HCT116 (cell line): Measurements from ENCODE around the gene AIF1. TPM values are rescaled to one million over a fixed set of nuclear protein-coding genes. Genes with fewer than 3 reads are reported as not detected.

Experiments used
- ATAC-seq: fragments of 200-7000 bp; cut with Tn5 transposase; 2 replicates; pipeline ENCODE4 v1.9.1; 2020; ENCODE audit warnings: mild to moderate bottlenecking, moderate library complexity
- BruUV-seq: library from RNA; stranded (reverse); fragments of 400-500 nt; replicated peaks from 2 replicates; lab custom pipeline; 2021; lab: Mats Ljungman, UMichigan
- CTCF ChIA-PET: fragments of 300-600 bp; sonication (Branson Sonifier 250); formaldehyde crosslinking; loops from one replicate; lab custom pipeline; 2021; ENCODE audit warnings: antibody characterized with exemption; lab: Charles Lee
- POLR2A ChIA-PET: fragments of 300-600, 350-600 bp; sonication (Branson Sonifier 250); formaldehyde crosslinking; loops from one replicate; lab custom pipeline; 2021; ENCODE audit warnings: antibody characterized with exemption; lab: Charles Lee
- RAD21 ChIA-PET, 2 experiments: fragments of 300-600 bp; sonication (Branson Sonifier 250); formaldehyde crosslinking; loops; one replicate each; lab custom pipeline; 2023; ENCODE audit warnings: low total read pairs in 2 of 2; ENCODE audit not compliant: uncharacterized antibody in 2 of 2, unreplicated experiment in 2 of 2, low non-redundant PET in 1 of 2; lab: Charles Lee
- DNase-seq: peaks from one replicate; pipeline ENCODE4 v3.0.0-alpha.2; 2010; ENCODE audit warnings: low read depth, low spot score
- H2AFZ ChIP-seq: fragments of 200-600 bp; shearing (Covaris generic), sonication (generic); 2 replicates; pipeline ENCODE4 v1.6.1; 2017; ENCODE audit warnings: low read depth, mixed run types, mixed read lengths, antibody characterized with exemption, low read length; ENCODE audit not compliant: poor library complexity, severe bottlenecking
- H3K27ac ChIP-seq: 2 replicates; pipeline ENCODE4 v1.5.1; 2012; ENCODE audit warnings: low read depth, low read length
- H3K27me3 ChIP-seq: fragments of 200-600 bp; sonication (generic); 2 replicates; pipeline ENCODE4 v1.6.1; 2016; ENCODE audit warnings: mixed run types, low read length, mixed read lengths; ENCODE audit not compliant: insufficient read depth
- H3K36me3 ChIP-seq, 2 experiments: fragments of 200-500 bp in 1 of 2; fragments of 200-600 bp in 1 of 2; sonication (Bioruptor generic) in 1 of 2; sonication (generic) in 1 of 2; 2 replicates each; pipeline versions ENCODE4 v1.5.1 to v1.6.1; 2014 to 2016; ENCODE audit warnings: low read length in 2 of 2, inconsistent platforms in 1 of 2, mixed read lengths in 1 of 2, mixed run types in 1 of 2; ENCODE audit not compliant: insufficient read depth in 2 of 2, control insufficient read depth in 1 of 2
- H3K4me1 ChIP-seq, 2 experiments: fragments of 200-600 bp in 1 of 2; sonication (generic) in 1 of 2; 2 replicates each; pipeline versions ENCODE4 v1.5.1 to v1.6.1; 2012 to 2017; ENCODE audit warnings: low read length in 2 of 2, inconsistent platforms in 1 of 2, mild to moderate bottlenecking in 1 of 2, mixed read lengths in 1 of 2, mixed run types in 1 of 2, moderate library complexity in 1 of 2; ENCODE audit not compliant: insufficient read depth in 2 of 2, control insufficient read depth in 1 of 2
- H3K4me2 ChIP-seq: fragments of 200-600 bp; sonication (generic); 2 replicates; pipeline ENCODE4 v1.6.1; 2017; ENCODE audit warnings: mixed run types, low read length, mixed read lengths
- H3K4me3 ChIP-seq, 2 experiments: fragments of 200-600 bp in 1 of 2; sonication (generic) in 1 of 2; replicated peaks in 1 of 2; 2 replicates each; pipeline ENCODE4 v1.5.1; 2011 to 2016; ENCODE audit warnings: low read length in 2 of 2, control low read depth in 1 of 2, low read depth in 1 of 2, mild to moderate bottlenecking in 1 of 2, mixed read lengths in 1 of 2, mixed run types in 1 of 2
- H3K79me2 ChIP-seq: fragments of 200-600 bp; sonication (generic); 2 replicates; pipeline ENCODE4 v1.6.1; 2017; ENCODE audit warnings: mild to moderate bottlenecking, mixed run types, low read length, moderate library complexity, mixed read lengths; ENCODE audit not compliant: insufficient read depth
- H3K9ac ChIP-seq: fragments of 200-600 bp; sonication (generic); 2 replicates; pipeline ENCODE4 v1.6.1; 2016; ENCODE audit warnings: low read length, mixed read lengths
- H3K9me2 ChIP-seq: fragments of 200-600 bp; sonication (generic), shearing (Covaris generic); 2 replicates; pipeline ENCODE4 v1.6.1; 2017; ENCODE audit warnings: mixed run types, mild to moderate bottlenecking, moderate library complexity; ENCODE audit not compliant: insufficient read depth
- H3K9me3 ChIP-seq, 2 experiments: fragments of 200-500 bp in 1 of 2; fragments of 200-600 bp in 1 of 2; sonication (Bioruptor generic) in 1 of 2; sonication (generic) in 1 of 2; 2 replicates each; pipeline ENCODE4 v1.6.1; 2014 to 2017; ENCODE audit warnings: low read length in 2 of 2, mixed read lengths in 2 of 2, inconsistent platforms in 1 of 2, low read depth in 1 of 2, mild to moderate bottlenecking in 1 of 2, mixed run types in 1 of 2, moderate library complexity in 1 of 2; ENCODE audit not compliant: control insufficient read depth in 1 of 2, insufficient read depth in 1 of 2
- H4K20me1 ChIP-seq: fragments of 200-600 bp; sonication (generic), shearing (Covaris generic); 2 replicates; pipeline ENCODE4 v1.6.1; 2017; ENCODE audit warnings: mixed run types, mild to moderate bottlenecking, moderate library complexity; ENCODE audit not compliant: insufficient read depth
- CBX3 ChIP-seq: IDR thresholded peaks from 2 replicates; pipeline ENCODE4 v1.6.1; 2012; ENCODE audit warnings: low read depth
- CTCF ChIP-seq, 3 experiments: fragments of 200-600 bp in 1 of 3; sonication (generic) in 1 of 3; IDR thresholded peaks in 2 of 3; conservative IDR thresholded peaks in 1 of 3; 2 replicates each; pipeline ENCODE4 v1.5.1; 2012 to 2017; ENCODE audit warnings: low read depth in 2 of 3, low read length in 2 of 3, antibody characterized with exemption in 1 of 3, borderline replicate concordance in 1 of 3, control low read depth in 1 of 3, mild to moderate bottlenecking in 1 of 3, mixed read lengths in 1 of 3, mixed run types in 1 of 3, moderate library complexity in 1 of 3; ENCODE audit not compliant: insufficient read depth in 1 of 3
- EGR1 ChIP-seq: IDR thresholded peaks from 2 replicates; pipeline ENCODE4 v1.6.1; 2012; ENCODE audit warnings: low read depth
- ELF1 ChIP-seq: IDR thresholded peaks from 2 replicates; pipeline ENCODE4 v1.6.1; 2012; ENCODE audit warnings: low read depth, borderline replicate concordance
- EZH2 ChIP-seq: fragments of 200-600 bp; sonication (generic); IDR thresholded peaks from 2 replicates; pipeline ENCODE4 v1.6.1; 2017; ENCODE audit warnings: antibody characterized with exemption, mixed run types
- EZH2phosphoT487 ChIP-seq: fragments of 200-600 bp; IDR thresholded peaks from 2 replicates; pipeline ENCODE4 v1.6.1; 2018; ENCODE audit warnings: antibody characterized with exemption, borderline replicate concordance
- FOSL1 ChIP-seq: IDR thresholded peaks from 2 replicates; pipeline ENCODE4 v1.6.1; 2012; ENCODE audit warnings: low read depth
- JUND ChIP-seq: IDR thresholded peaks from 2 replicates; pipeline ENCODE4 v1.6.1; 2012
- POLR2A ChIP-seq: IDR thresholded peaks from 2 replicates; pipeline ENCODE4 v1.7.0; 2011; ENCODE audit warnings: borderline replicate concordance; ENCODE audit not compliant: insufficient read depth, insufficient read length; ENCODE audit errors: extremely low read depth
- POLR2AphosphoS5 ChIP-seq: IDR thresholded peaks from 2 replicates; pipeline ENCODE4 v1.6.1; 2011; ENCODE audit warnings: mild to moderate bottlenecking, low read depth, low read length, moderate library complexity
- RAD21 ChIP-seq: IDR thresholded peaks from 2 replicates; pipeline ENCODE4 v1.6.1; 2012; ENCODE audit warnings: low read depth, mild to moderate bottlenecking
- REST ChIP-seq: IDR thresholded peaks from 2 replicates; pipeline ENCODE4 v1.6.1; 2012; ENCODE audit warnings: low read depth
- SIN3A ChIP-seq: IDR thresholded peaks from 2 replicates; pipeline ENCODE4 v1.6.1; 2012; ENCODE audit warnings: low read depth
- SP1 ChIP-seq: IDR thresholded peaks from 2 replicates; pipeline ENCODE4 v1.6.1; 2012; ENCODE audit warnings: low read depth
- TCF7L2 ChIP-seq: IDR thresholded peaks from 2 replicates; pipeline ENCODE4 v1.7.0; 2011; ENCODE audit warnings: borderline replicate concordance, inconsistent platforms; ENCODE audit not compliant: insufficient read depth, insufficient read length; ENCODE audit errors: extremely low read depth
- YY1 ChIP-seq: IDR thresholded peaks from 2 replicates; pipeline ENCODE4 v1.6.1; 2011; ENCODE audit warnings: low read length, low read depth, moderate library complexity, mild to moderate bottlenecking; ENCODE audit not compliant: insufficient replicate concordance; ENCODE audit errors: extremely low read depth
- ZFX ChIP-seq: fragments of 450-650 bp; IDR thresholded peaks from 2 replicates; pipeline ENCODE4 v1.6.1; 2017
- intact Hi-C: fragments of 100-400 bp; cut with micrococcal nuclease; formaldehyde crosslinking; loops from 2 replicates; pipeline ENCODE4 v1.10.0; 2022
- total RNA-seq: library from RNA; stranded (reverse); gene quantifications from one replicate; pipeline ENCODE4 v1.2.1, GENCODE V29; 2021; ENCODE audit not compliant: unreplicated experiment
- TF ChIP-seq, protein P1 (sequence below): IDR thresholded peaks from 2 replicates; pipeline ENCODE4 v1.6.1; 2012
- TF ChIP-seq, protein P2 (sequence below): IDR thresholded peaks from 2 replicates; pipeline ENCODE4 v1.6.1; 2012

Gene AIF1
- total RNA-seq, 1 experiment from 2014 or later: not detected

- RAD21 ChIA-PET: no interaction called here
These were observed 26.9 kb upstream of the AIF1 start for GRCh38 chr6:31587791-31588777.

More at GRCh38 chr6:31587791-31588777, 26.9 kb upstream of the AIF1 start:
- Histone ChIP-seq H3K36me3 (no peaks in the 10 kb centered on the region), H4K20me1 (no peaks in the 10 kb centered on the region), H3K4me2 (no peak overlapping the region), H3K4me3 (no peak overlapping the region), H3K9me2 (no peaks in the 10 kb centered on the region), H2AFZ (no peak overlapping the region), H3K79me2 (no peaks in the 10 kb centered on the region), H3K27ac (no peak overlapping the region), H3K9ac (no peak overlapping the region), H3K9me3 (no peaks in the 10 kb centered on the region), H3K4me1 (no peaks in the 10 kb centered on the region), H3K27me3 (no peaks in the 10 kb centered on the region)
- TF ChIP-seq EZH2 (no peak), POLR2A (no peak), EGR1 (no peak), JUND (no peak), CBX3 (no peak), TCF7L2 (no peak), RAD21 (no peak), ZFX (no peak), FOSL1 (no peak), SP1 (no peak), ELF1 (no peak), YY1 (no peak), REST (no peak), CTCF (IDR thresholded peaks at IDR 0.05 in 2 of 3, conservative IDR thresholded peaks at IDR 0.05 in 1 of 3; ENCODE audit: borderline replicate concordance in 1 of 3, insufficient read depth in 1 of 3, low read depth in 2 of 3, low read length in 2 of 3) (no peak), SIN3A (no peak), POLR2AphosphoS5 (no peak), EZH2phosphoT487 (no peak)
- TF ChIP-seq, protein P1, sequence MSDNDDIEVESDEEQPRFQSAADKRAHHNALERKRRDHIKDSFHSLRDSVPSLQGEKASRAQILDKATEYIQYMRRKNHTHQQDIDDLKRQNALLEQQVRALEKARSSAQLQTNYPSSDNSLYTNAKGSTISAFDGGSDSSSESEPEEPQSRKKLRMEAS: no peak
- TF ChIP-seq, protein P2, sequence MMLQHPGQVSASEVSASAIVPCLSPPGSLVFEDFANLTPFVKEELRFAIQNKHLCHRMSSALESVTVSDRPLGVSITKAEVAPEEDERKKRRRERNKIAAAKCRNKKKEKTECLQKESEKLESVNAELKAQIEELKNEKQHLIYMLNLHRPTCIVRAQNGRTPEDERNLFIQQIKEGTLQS: no peak
- POLR2A ChIA-PET: no interaction called here
- ATAC-seq (no peak), DNase-seq (no peak)
- CTCF ChIA-PET: interaction anchor here (0.6 to 2.0 kb wide), 3 partner anchors 10 to 42 kb away, joined by 3 to 7 read pairs (median 3); partner anchors contain the start of gene ATP6V1G2
- intact Hi-C loops: no loop called here
- no TSS peak for BruUV-seq
